Cardiac muscle cell (in vitro differentiated cells and primary cell): ENCODE results near the gene CALHM3. TPM values are rescaled to one million over a fixed set of nuclear protein-coding genes. Genes with fewer than 3 reads are reported as not detected.
"Not testable (repeated sequence)": the region's sequence is repeated elsewhere in the genome, so short reads cannot be mapped to it uniquely, and the experiment has no call there.

Experiments
- DNase-seq, 2 donors: peaks; one replicate each; pipeline versions ENCODE4 v3.0.0 to v3.0.0-alpha.2; 2010 to 2017; ENCODE audit warnings: low read depth in 1 of 2, low spot score in 1 of 2
- H3K27ac ChIP-seq: fragments of 200-600 bp; sonication (generic); 2 replicates; pipeline ENCODE4 v1.5.1; 2016
- H3K27me3 ChIP-seq: fragments of 200-600 bp; sonication (generic); 2 replicates; pipeline ENCODE4 v1.6.0; 2016; ENCODE audit warnings: control low read depth
- H3K36me3 ChIP-seq: fragments of 200-600 bp; sonication (generic); 2 replicates; pipeline ENCODE4 v1.5.1; 2016; ENCODE audit warnings: control low read depth
- H3K4me1 ChIP-seq: fragments of 200-600 bp; sonication (generic); 2 replicates; pipeline ENCODE4 v1.8.1; 2017; ENCODE audit warnings: low read depth, mild to moderate bottlenecking, mixed run types
- H3K4me3 ChIP-seq: fragments of 200-600 bp; sonication (generic); 2 replicates; pipeline ENCODE4 v1.5.1; 2016; ENCODE audit warnings: mild to moderate bottlenecking
- H3K9me3 ChIP-seq: fragments of 200-600 bp; sonication (generic); 2 replicates; pipeline ENCODE4 v1.5.1; 2017; ENCODE audit warnings: low read depth, mild to moderate bottlenecking, control low read depth
- CTCF ChIP-seq: IDR thresholded peaks from 2 replicates; pipeline ENCODE4 v1.5.1; 2012; ENCODE audit warnings: low read depth, mild to moderate bottlenecking, low read length
- polyA plus RNA-seq: library from polyadenylated mRNA; unstranded; fragments of >200 nt; fragmentation: Nextera tagmentation; extraction: Ambion mirVana; gene quantifications from 2 replicates; pipeline ENCODE4 v1.2.1, GENCODE V29; 2016
- total RNA-seq: library from RNA; depleted of rRNA; stranded (reverse); fragments of >200 nt; gene quantifications from 2 replicates; pipeline ENCODE4 v1.2.3, GENCODE V29; 2016

Gene CALHM3
- total RNA-seq: not detected in 2 replicates
- polyA plus RNA-seq: not detected in 2 replicates

- DNase-seq: no peak
- Histone ChIP-seq H3K9me3 (no peaks in the 10 kb centered on the region), H3K4me1 (no peaks in the 10 kb centered on the region), H3K4me3 (no peak within 1 kb of the TSS), H3K27me3 (no peaks in the 10 kb centered on the region), H3K36me3 (no peaks in the 10 kb centered on the region), H3K27ac (no peak within 1 kb of the TSS)
- no peak for TF ChIP-seq CTCF
Measured at GRCh38 chr10:103479135-103479534, at the start of gene CALHM3. TSS of gene CALHM3 (minus strand) at chr10:103479240. CDS start at chr10:103479032, 208 bp downstream.

GRCh38 chr10:103528549-103528948 lies 49.5 kb upstream of the CALHM3 start:
- TF ChIP-seq CTCF: no peak
- no peak overlapping the region for H3K27ac ChIP-seq
- no peak for DNase-seq
- no peaks in the 10 kb centered on the region for H3K4me1 ChIP-seq
- H3K27me3 ChIP-seq: no peaks in the 10 kb centered on the region
- H3K4me3 ChIP-seq: no peak overlapping the region
- no peaks in the 10 kb centered on the region for H3K9me3 ChIP-seq
- H3K36me3 ChIP-seq: no peaks in the 10 kb centered on the region

GRCh38 chr10:103527476-103527875 lies 48.4 kb upstream of the CALHM3 start:
- H3K36me3 ChIP-seq, DNase-seq, H3K27ac ChIP-seq, H3K4me1 ChIP-seq, H3K27me3 ChIP-seq, H3K4me3 ChIP-seq, H3K9me3 ChIP-seq: not testable (repeated sequence)

- H3K27me3 ChIP-seq: no peaks in the 10 kb centered on the region
- no peaks in the 10 kb centered on the region for H3K9me3 ChIP-seq
- no peak overlapping the region for H3K4me3 ChIP-seq
- DNase-seq: no peak
- no peaks in the 10 kb centered on the region for H3K36me3 ChIP-seq
- no peak for TF ChIP-seq CTCF
- no peak overlapping the region for H3K27ac ChIP-seq
- H3K4me1 ChIP-seq: no peaks in the 10 kb centered on the region
Measured at GRCh38 chr10:103525901-103526300, 46.9 kb upstream of the CALHM3 start.

- Histone ChIP-seq H3K4me3 (no peak overlapping the region), H3K27ac (no peak overlapping the region), H3K4me1 (no peaks in the 10 kb centered on the region), H3K36me3 (no peaks in the 10 kb centered on the region), H3K27me3 (no peaks in the 10 kb centered on the region), H3K9me3 (no peaks in the 10 kb centered on the region)
- DNase-seq: no peak
- TF ChIP-seq CTCF: no peak
Measured at GRCh38 chr10:103523683-103524082, 44.6 kb upstream of the CALHM3 start.

- not testable (repeated sequence) for H3K4me3 ChIP-seq, H3K27me3 ChIP-seq, DNase-seq, H3K27ac ChIP-seq, H3K36me3 ChIP-seq, H3K9me3 ChIP-seq, H3K4me1 ChIP-seq
Measured at GRCh38 chr10:103522006-103522405, 43.0 kb upstream of the CALHM3 start.

- Histone ChIP-seq H3K27ac (no peak overlapping the region), H3K36me3 (no peaks in the 10 kb centered on the region), H3K4me3 (no peak overlapping the region), H3K9me3 (no peaks in the 10 kb centered on the region), H3K27me3 (no peaks in the 10 kb centered on the region), H3K4me1 (no peaks in the 10 kb centered on the region)
- DNase-seq: no peak
- no peak for TF ChIP-seq CTCF
Measured at GRCh38 chr10:103519798-103520197, 40.8 kb upstream of the CALHM3 start.
